Dedifferentiated amniotic fluid mesenchymal stem cell (primary cell): ENCODE measurements around the gene LIMA1.
"Not testable (repeated sequence)": the region's sequence is repeated elsewhere in the genome, so short reads cannot be mapped to it uniquely, and the experiment has no call there.

Source experiments
- DNase-seq: peaks from one replicate; pipeline ENCODE4 v3.0.0-alpha.2; 2016; ENCODE audit errors: extremely low spot score

LIMA1 gene

GRCh38 chr12:50285253-50285652, 1.9 kb upstream of the LIMA1 start:
- DNase-seq, result no peak

- peak; percentile 19 for DNase-seq
Observed at GRCh38 chr12:50282721-50283228, 545 bp downstream of the LIMA1 start.

- DNase-seq, result no peak
Observed at GRCh38 chr12:50279501-50279900, 3.8 kb downstream of the LIMA1 start.

GRCh38 chr12:50276912-50277671, 6.2 kb downstream of the LIMA1 start:
- no peak for DNase-seq

GRCh38 chr12:50276068-50276467, 7.3 kb downstream of the LIMA1 start:
- DNase-seq, result no peak

- no peak for DNase-seq
Observed at GRCh38 chr12:50275556-50275955, 7.8 kb downstream of the LIMA1 start.

GRCh38 chr12:50275127-50275526, 8.2 kb downstream of the LIMA1 start:
- DNase-seq, result not testable (repeated sequence)

- no peak for DNase-seq
Observed at GRCh38 chr12:50271724-50272247, 11.5 kb downstream of the LIMA1 start.

- DNase-seq, result no peak
Observed at GRCh38 chr12:50268482-50268881, 14.8 kb downstream of the LIMA1 start.

GRCh38 chr12:50265770-50266524, 17.4 kb downstream of the LIMA1 start:
- DNase-seq, result no peak

GRCh38 chr12:50263832-50264231, 19.5 kb downstream of the LIMA1 start:
- DNase-seq, result no peak

GRCh38 chr12:50261654-50262053, 21.7 kb downstream of the LIMA1 start:
- no peak for DNase-seq

- DNase-seq, result no peak
Observed at GRCh38 chr12:50258167-50258551, 25.2 kb downstream of the LIMA1 start.

- DNase-seq, result no peak
Observed at GRCh38 chr12:50257236-50258166, 25.8 kb downstream of the LIMA1 start.

- no peak for DNase-seq
Observed at GRCh38 chr12:50256761-50257160, 26.6 kb downstream of the LIMA1 start.

GRCh38 chr12:50252977-50253602, 30.2 kb downstream of the LIMA1 start:
- no peak for DNase-seq

GRCh38 chr12:50251619-50252252, 31.6 kb downstream of the LIMA1 start:
- no peak for DNase-seq

- DNase-seq, result no peak
Observed at GRCh38 chr12:50249464-50250182, 33.7 kb downstream of the LIMA1 start.

- no peak for DNase-seq
Observed at GRCh38 chr12:50248883-50249282, 34.4 kb downstream of the LIMA1 start.

GRCh38 chr12:50248411-50248810, 34.9 kb downstream of the LIMA1 start:
- DNase-seq, result no peak
